Stimulated activated naive B cell treated with anti-CD40 and anti-IgM and Interleukin-4, amounts not matched to agents 10 μg/mL and 1 μg/mL and 100 μg/mL, for 72 hours (primary cell): ENCODE measurements around the gene BCAS3.
"Not testable (repeated sequence)": the region's sequence is repeated elsewhere in the genome, so short reads cannot be mapped to it uniquely, and the experiment has no call there.

Experiments
- ATAC-seq, 2 donors: fragments of 150-1000 bp; cut with Tn5 transposase; replicated peaks; 2 replicates each; pipeline ENCODE4 v1.10.0; 2021; ENCODE audit warnings: moderate library complexity in 1 of 2
- DNase-seq: peaks from one replicate; pipeline ENCODE4 v3.0.0; 2021
- H3K27ac Mint-ChIP-seq: one replicate; pipeline ENCODE4 v1.8.0; 2022; ENCODE audit warnings: mild to moderate bottlenecking, mixed read lengths
- H3K27me3 Mint-ChIP-seq, 2 donors: one replicate each; pipeline ENCODE4 v1.8.0; 2022; ENCODE audit warnings: mixed read lengths in 2 of 2
- H3K36me3 Mint-ChIP-seq, 2 donors: one replicate each; pipeline ENCODE4 v1.8.0; 2022; ENCODE audit warnings: mixed read lengths in 2 of 2, mild to moderate bottlenecking in 1 of 2
- H3K4me1 Mint-ChIP-seq, 2 donors: one replicate each; pipeline ENCODE4 v1.8.0; 2022; ENCODE audit warnings: mixed read lengths in 2 of 2, mild to moderate bottlenecking in 1 of 2
- H3K4me3 Mint-ChIP-seq, 2 donors: one replicate each; pipeline ENCODE4 v1.8.0; 2022; ENCODE audit warnings: mild to moderate bottlenecking in 2 of 2, mixed read lengths in 2 of 2, moderate library complexity in 1 of 2
- H3K9me3 Mint-ChIP-seq, 2 donors: one replicate each; pipeline ENCODE4 v1.8.0; 2022; ENCODE audit warnings: mixed read lengths in 2 of 2, mild to moderate bottlenecking in 1 of 2

Gene BCAS3

DNA sequence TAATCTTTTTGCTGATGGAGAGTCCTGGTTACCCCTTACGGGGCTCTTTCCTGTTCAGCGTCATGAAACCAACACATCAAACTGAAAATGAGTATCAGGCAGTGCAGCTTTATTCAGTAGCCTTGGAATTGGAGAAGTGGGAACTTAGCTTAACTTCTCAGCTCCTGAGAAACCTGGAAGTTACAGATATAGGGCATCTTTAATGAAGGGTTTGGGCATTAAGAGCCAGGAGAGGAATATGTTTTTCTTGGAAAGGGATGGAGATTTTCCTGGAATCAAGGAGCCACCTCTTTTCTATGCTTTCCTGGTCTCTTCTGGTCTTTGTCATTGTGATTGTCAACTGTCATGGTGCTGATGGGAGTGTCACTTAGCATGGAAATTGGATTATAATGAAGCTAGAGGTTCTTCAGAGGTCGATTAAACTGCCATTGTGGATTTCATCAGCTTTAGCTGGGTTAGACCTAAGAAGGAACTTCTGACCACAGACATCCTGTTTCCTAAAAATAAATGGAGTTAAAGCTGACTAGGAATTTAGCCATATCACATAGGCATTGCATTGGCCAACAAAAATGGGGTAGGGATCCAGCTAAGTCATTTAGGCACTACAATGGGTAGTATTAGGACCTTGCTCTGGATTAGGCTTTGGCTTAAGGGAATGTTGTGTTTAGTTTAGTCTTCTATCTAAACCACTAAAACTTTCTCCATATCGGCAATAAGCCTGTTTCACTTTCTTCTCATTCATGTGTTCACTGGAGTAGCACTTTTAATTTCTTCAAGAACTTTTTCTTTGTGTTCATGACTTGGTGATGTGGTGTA is 186.4 kb downstream of the BCAS3 start:
- H3K27me3 Mint-ChIP-seq = no peaks in the 10 kb centered on the region
- ATAC-seq (peak; percentile 60 to 81), DNase-seq (no peak)
- peak overlapping the region; percentile 6 to 51 for H3K4me3 Mint-ChIP-seq
- H3K4me1 Mint-ChIP-seq = peaks cover 10 to 12% of the 10 kb centered on the region in 2 donors
- H3K9me3 Mint-ChIP-seq = peaks cover 0 to 6% of the 10 kb centered on the region in 2 donors
- no peak overlapping the region for H3K27ac Mint-ChIP-seq
- peaks cover 0 to 1% of the 10 kb centered on the region in 2 donors for H3K36me3 Mint-ChIP-seq

DNA sequence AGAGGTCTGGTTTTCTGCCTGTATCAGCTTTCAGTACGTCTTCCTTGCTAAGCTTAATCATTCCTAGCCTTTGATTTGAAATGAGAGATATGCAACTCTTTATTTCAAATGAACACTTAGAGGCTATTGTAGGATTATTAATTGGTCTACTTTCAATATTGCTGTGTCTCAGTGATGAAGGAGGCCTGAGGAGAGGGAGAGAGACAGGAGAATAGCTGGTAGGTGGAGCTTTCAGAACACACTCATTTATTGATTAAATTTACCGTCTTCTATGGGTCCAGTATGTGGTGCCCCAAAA is 187.0 kb downstream of the BCAS3 start:
- Mint-ChIP-seq H3K4me3 (no peak overlapping the region), H3K27me3 (no peaks in the 10 kb centered on the region), H3K9me3 (peaks cover 0 to 6% of the 10 kb centered on the region in 2 donors), H3K4me1 (peaks cover 10 to 12% of the 10 kb centered on the region in 2 donors), H3K27ac (no peak overlapping the region), H3K36me3 (peaks cover 1 to 3% of the 10 kb centered on the region in 2 donors)
- no peak for ATAC-seq
- DNase-seq = no peak

DNA sequence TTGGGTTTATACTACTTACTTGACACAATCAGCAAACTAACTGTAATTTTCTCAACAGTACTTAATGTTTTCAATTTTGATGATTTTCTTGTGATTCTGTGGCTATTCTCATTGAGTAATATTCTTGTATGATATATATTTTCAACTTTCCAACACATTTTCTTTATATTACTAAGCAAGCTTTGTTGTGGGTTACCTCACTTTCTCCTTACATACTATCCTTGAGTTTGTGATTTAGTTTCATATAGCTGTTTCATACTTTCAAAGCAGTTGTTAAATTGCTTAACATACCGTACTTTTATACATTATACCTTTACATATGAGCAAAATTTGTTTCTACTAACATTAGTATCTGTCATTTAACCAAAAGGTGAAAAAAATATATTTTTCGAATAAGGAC is 197.1 kb downstream of the BCAS3 start:
- H3K4me1 Mint-ChIP-seq = no peaks in the 10 kb centered on the region
- no peak overlapping the region for H3K27ac Mint-ChIP-seq
- H3K9me3 Mint-ChIP-seq = no peaks in the 10 kb centered on the region
- no peak overlapping the region for H3K4me3 Mint-ChIP-seq
- peaks cover 0 to 3% of the 10 kb centered on the region in 2 donors for H3K36me3 Mint-ChIP-seq
- ATAC-seq (no peak), DNase-seq (no peak)
- no peaks in the 10 kb centered on the region for H3K27me3 Mint-ChIP-seq

- H3K4me1 Mint-ChIP-seq, H3K27me3 Mint-ChIP-seq, H3K27ac Mint-ChIP-seq, H3K36me3 Mint-ChIP-seq, ATAC-seq, H3K9me3 Mint-ChIP-seq, DNase-seq: not testable (repeated sequence)
- peak overlapping the region; percentile 71 to 75 for H3K4me3 Mint-ChIP-seq
Measured at GRCh38 chr17:60886731-60887613, 209.3 kb downstream of the BCAS3 start.

DNA sequence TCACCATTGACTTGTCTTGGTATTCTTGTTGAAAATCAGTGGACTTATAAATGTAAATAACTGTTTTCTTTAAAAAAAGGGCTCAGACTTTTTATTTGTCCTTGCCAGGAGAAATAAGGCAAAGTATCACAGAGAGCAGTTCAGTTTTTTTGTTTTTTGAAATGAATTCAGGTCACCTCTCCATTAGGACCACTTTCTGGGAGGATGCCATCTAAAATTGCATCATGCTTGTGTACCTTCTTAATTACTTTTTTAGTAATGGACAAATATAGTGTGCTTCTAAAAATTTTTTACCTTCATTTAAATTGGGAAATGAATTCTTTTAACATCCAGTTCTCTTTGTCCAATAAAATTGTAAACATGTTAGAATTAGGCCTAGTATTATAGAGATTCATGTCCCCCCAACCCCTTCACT is 210.0 kb downstream of the BCAS3 start:
- Mint-ChIP-seq H3K4me1 (no peaks in the 10 kb centered on the region), H3K4me3 (peak overlapping the region in 1 of 2 donors; percentile 75), H3K27ac (no peak overlapping the region), H3K9me3 (no peaks in the 10 kb centered on the region), H3K36me3 (peaks cover 3% of the 10 kb centered on the region in 2 donors), H3K27me3 (no peaks in the 10 kb centered on the region)
- no peak for ATAC-seq
- no peak for DNase-seq

- DNase-seq (no peak), ATAC-seq (no peak)
- Mint-ChIP-seq H3K27ac (no peak overlapping the region), H3K36me3 (peaks cover 9 to 11% of the 10 kb centered on the region in 2 donors), H3K27me3 (no peaks in the 10 kb centered on the region), H3K4me3 (no peak overlapping the region), H3K4me1 (no peaks in the 10 kb centered on the region), H3K9me3 (peaks cover 5 to 6% of the 10 kb centered on the region in 2 donors)
Measured at GRCh38 chr17:60888812-60889709, 211.4 kb downstream of the BCAS3 start.

- H3K27me3 Mint-ChIP-seq = no peaks in the 10 kb centered on the region
- H3K27ac Mint-ChIP-seq = no peak overlapping the region
- H3K4me1 Mint-ChIP-seq = no peaks in the 10 kb centered on the region
- ATAC-seq (no peak), DNase-seq (no peak)
- peaks cover 14 to 16% of the 10 kb centered on the region in 2 donors for H3K9me3 Mint-ChIP-seq
- H3K36me3 Mint-ChIP-seq = peaks cover 17 to 22% of the 10 kb centered on the region in 2 donors
- H3K4me3 Mint-ChIP-seq = no peak overlapping the region
Measured at GRCh38 chr17:60891149-60891548, 213.5 kb downstream of the BCAS3 start.

- Mint-ChIP-seq H3K27me3 (no peaks in the 10 kb centered on the region), H3K4me3 (no peak overlapping the region), H3K4me1 (no peaks in the 10 kb centered on the region), H3K36me3 (peaks cover 22 to 39% of the 10 kb centered on the region in 2 donors), H3K9me3 (peaks cover 27 to 30% of the 10 kb centered on the region in 2 donors), H3K27ac (no peak overlapping the region)
- no peak for ATAC-seq
- DNase-seq = no peak
Measured at GRCh38 chr17:60893475-60893874, 215.8 kb downstream of the BCAS3 start.

- no peaks in the 10 kb centered on the region for H3K4me1 Mint-ChIP-seq
- no peaks in the 10 kb centered on the region for H3K27me3 Mint-ChIP-seq
- H3K36me3 Mint-ChIP-seq = peaks cover 20 to 39% of the 10 kb centered on the region in 2 donors
- no peak overlapping the region for H3K4me3 Mint-ChIP-seq
- H3K9me3 Mint-ChIP-seq = peaks cover 27 to 30% of the 10 kb centered on the region in 2 donors
- no peak overlapping the region for H3K27ac Mint-ChIP-seq
- no peak for ATAC-seq
- no peak for DNase-seq
Measured at GRCh38 chr17:60896996-60897395, 219.3 kb downstream of the BCAS3 start.

- peaks cover 21 to 25% of the 10 kb centered on the region in 2 donors for H3K9me3 Mint-ChIP-seq
- H3K27ac Mint-ChIP-seq = no peak overlapping the region
- peaks cover 15 to 32% of the 10 kb centered on the region in 2 donors for H3K36me3 Mint-ChIP-seq
- no peaks in the 10 kb centered on the region for H3K4me1 Mint-ChIP-seq
- H3K4me3 Mint-ChIP-seq = no peak overlapping the region
- no peaks in the 10 kb centered on the region for H3K27me3 Mint-ChIP-seq
- ATAC-seq = no peak
- no peak for DNase-seq
Measured at GRCh38 chr17:60899115-60899514, 221.5 kb downstream of the BCAS3 start.

GRCh38 chr17:60900688-60901087 is 223.0 kb downstream of the BCAS3 start:
- no peak for ATAC-seq

DNA sequence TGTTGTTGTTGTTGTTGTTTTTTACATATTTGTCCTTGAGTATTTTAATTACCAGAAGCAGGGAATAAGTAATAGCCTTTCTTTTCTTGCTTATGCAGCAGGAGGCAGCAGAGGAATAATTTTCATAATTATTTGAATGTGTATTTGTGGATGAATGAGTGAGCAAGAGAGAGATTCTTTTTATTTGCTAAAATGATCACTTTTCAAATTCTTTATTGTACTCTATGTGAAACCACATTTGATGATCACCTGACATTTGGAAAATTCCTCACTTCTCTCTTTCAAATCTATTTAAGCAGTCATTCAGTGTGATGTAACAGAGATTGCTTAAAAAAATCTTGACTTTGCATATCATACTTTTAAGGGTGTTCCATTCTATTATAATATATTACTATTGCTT is 223.6 kb downstream of the BCAS3 start:
- peaks cover 13 to 21% of the 10 kb centered on the region in 2 donors for H3K36me3 Mint-ChIP-seq

More at GRCh38 chr17:60900688-60901087, 223.0 kb downstream of the BCAS3 start:
- Mint-ChIP-seq H3K36me3 (peaks cover 13 to 21% of the 10 kb centered on the region in 2 donors), H3K27me3 (no peaks in the 10 kb centered on the region), H3K9me3 (peaks cover 14 to 16% of the 10 kb centered on the region in 2 donors), H3K27ac (no peak overlapping the region), H3K4me1 (no peaks in the 10 kb centered on the region), H3K4me3 (no peak overlapping the region)
- no peak for DNase-seq

GRCh38 chr17:60901806-60902205 is 224.2 kb downstream of the BCAS3 start:
- Mint-ChIP-seq H3K9me3 (peaks cover 8 to 12% of the 10 kb centered on the region in 2 donors), H3K4me3 (no peak overlapping the region)

More for the DNA sequence above, 223.6 kb downstream of the BCAS3 start:
- no peak overlapping the region for H3K27ac Mint-ChIP-seq
- peaks cover 11 to 16% of the 10 kb centered on the region in 2 donors for H3K9me3 Mint-ChIP-seq
- no peak overlapping the region for H3K4me3 Mint-ChIP-seq
- no peaks in the 10 kb centered on the region for H3K27me3 Mint-ChIP-seq
- ATAC-seq (no peak), DNase-seq (no peak)
- H3K4me1 Mint-ChIP-seq = no peaks in the 10 kb centered on the region

DNA sequence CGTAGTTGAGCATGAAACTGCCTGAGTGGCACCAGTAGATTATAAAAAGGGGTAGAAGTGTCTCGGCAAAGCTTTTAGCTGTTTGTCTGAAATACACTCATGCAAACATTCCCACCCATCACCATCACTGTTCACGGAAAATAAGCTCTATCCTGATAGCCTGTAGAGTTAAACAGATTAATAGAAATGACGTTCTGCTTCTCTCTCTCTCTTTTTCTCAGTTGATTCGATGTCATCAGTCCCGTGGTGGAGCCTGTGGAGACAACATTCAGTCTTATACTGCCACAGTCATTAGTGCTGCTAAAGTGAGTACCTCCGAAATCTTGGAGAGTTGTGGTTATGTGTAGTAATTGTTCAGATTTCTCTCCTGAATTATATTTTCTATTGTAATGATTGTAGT is 224.7 kb downstream of the BCAS3 start:
- no peak for DNase-seq
- no peaks in the 10 kb centered on the region for H3K4me1 Mint-ChIP-seq
- H3K4me3 Mint-ChIP-seq = no peak overlapping the region
- H3K27ac Mint-ChIP-seq = no peak overlapping the region
- peaks cover 9 to 10% of the 10 kb centered on the region in 2 donors for H3K36me3 Mint-ChIP-seq
- no peaks in the 10 kb centered on the region for H3K27me3 Mint-ChIP-seq
- ATAC-seq = no peak
- peaks cover 2 to 6% of the 10 kb centered on the region in 2 donors for H3K9me3 Mint-ChIP-seq

More at GRCh38 chr17:60901806-60902205, 224.2 kb downstream of the BCAS3 start:
- Mint-ChIP-seq H3K36me3 (peaks cover 11 to 15% of the 10 kb centered on the region in 2 donors), H3K27me3 (no peaks in the 10 kb centered on the region), H3K27ac (no peak overlapping the region), H3K4me1 (no peaks in the 10 kb centered on the region)
- no peak for ATAC-seq
- no peak for DNase-seq
